Aorta (tissue), 5 donors: ENCODE measurements around the gene TUBB3. TPM values are rescaled to one million over a fixed set of nuclear protein-coding genes. Genes with fewer than 3 reads are reported as not detected.
A peak's percentile ranks its signal among the peaks of the same experiment; 100 is the strongest.

ENCODE experiments used
- ATAC-seq: fragments of 200-7000 bp; cut with Tn5 transposase; one replicate; pipeline ENCODE4 v1.9.1; 2022; ENCODE audit warnings: moderate library complexity; ENCODE audit not compliant: low FRiP score
- DNase-seq, 2 donors: peaks; one replicate each; pipeline ENCODE4 v3.0.0-alpha.2; 2020
- H3K27ac ChIP-seq, 2 donors: one replicate each; pipeline ENCODE4 v1.5.1; 2013; ENCODE audit warnings: low read length in 2 of 2, mild to moderate bottlenecking in 2 of 2, moderate library complexity in 2 of 2, control low read depth in 1 of 2, inconsistent platforms in 1 of 2, low read depth in 1 of 2
- H3K27me3 ChIP-seq, 2 donors: one replicate each; pipeline ENCODE4 v1.6.1; 2013; ENCODE audit warnings: control low read depth in 1 of 2, low read length in 1 of 2, mild to moderate bottlenecking in 1 of 2, moderate library complexity in 1 of 2; ENCODE audit not compliant: insufficient read depth in 2 of 2, control insufficient read depth in 1 of 2
- H3K36me3 ChIP-seq, 2 donors: one replicate each; pipeline ENCODE4 v1.6.1; 2013; ENCODE audit warnings: control low read depth in 1 of 2, low read length in 1 of 2, mild to moderate bottlenecking in 1 of 2; ENCODE audit not compliant: insufficient read depth in 2 of 2, control insufficient read depth in 1 of 2
- H3K4me1 ChIP-seq, 2 donors: one replicate each; pipeline ENCODE4 v1.6.1; 2013; ENCODE audit warnings: low read length in 2 of 2, control low read depth in 1 of 2, mild to moderate bottlenecking in 1 of 2, moderate library complexity in 1 of 2; ENCODE audit not compliant: insufficient read depth in 2 of 2, control insufficient read depth in 1 of 2
- H3K4me3 ChIP-seq, 2 donors: one replicate each; pipeline ENCODE4 v1.5.1; 2013; ENCODE audit warnings: low read length in 2 of 2, control low read depth in 1 of 2, mild to moderate bottlenecking in 1 of 2
- H3K9me3 ChIP-seq: one replicate; pipeline ENCODE4 v1.6.1; 2013; ENCODE audit warnings: mild to moderate bottlenecking, low read length; ENCODE audit not compliant: control insufficient read depth
- WGBS, 2 donors: extraction: QIAGEN DNeasy Blood & Tissue Kit; methylation state at CpG; one replicate each; pipeline ENCODE4 v1.1.7; 2013; 5-methylcytosine and 5-hydroxymethylcytosine counted together
- intact Hi-C, 2 donors: fragments of 100-400 bp; cut with DNase I; formaldehyde crosslinking; loops; one replicate each; pipeline versions ENCODE4 v1.14.2 to v1.15.0; 2022
- polyA plus RNA-seq, 2 donors: library from polyadenylated mRNA; stranded (reverse); fragments of 200-250 nt; gene quantifications; one replicate each; pipeline ENCODE4 v1.2.3, GENCODE V29; 2013
- total RNA-seq, 2 donors: library from RNA; stranded (reverse); fragmentation: NEBNext Ultra II Directional; extraction: Animal tissue kit (Norgen Biotek cat#: 25700); gene quantifications; one replicate each; pipeline ENCODE4 v1.2.1, GENCODE V29; 2021
- donor health status: healthy with polysubstance abuse.
- donor health status: Bipolar disorder and iron deficiency.
- donor health status: DM: no; HTN: no; CAD: no.
- donor health status: DM: no; HTN: no; CAD: no.
- donor health status: DM: yes; HTN: yes; CAD: no.

The TUBB3 gene
- total and polyA plus RNA-seq, 4 donors, result 0.38 to 12.5 (median 4.0) TPM

DNA sequence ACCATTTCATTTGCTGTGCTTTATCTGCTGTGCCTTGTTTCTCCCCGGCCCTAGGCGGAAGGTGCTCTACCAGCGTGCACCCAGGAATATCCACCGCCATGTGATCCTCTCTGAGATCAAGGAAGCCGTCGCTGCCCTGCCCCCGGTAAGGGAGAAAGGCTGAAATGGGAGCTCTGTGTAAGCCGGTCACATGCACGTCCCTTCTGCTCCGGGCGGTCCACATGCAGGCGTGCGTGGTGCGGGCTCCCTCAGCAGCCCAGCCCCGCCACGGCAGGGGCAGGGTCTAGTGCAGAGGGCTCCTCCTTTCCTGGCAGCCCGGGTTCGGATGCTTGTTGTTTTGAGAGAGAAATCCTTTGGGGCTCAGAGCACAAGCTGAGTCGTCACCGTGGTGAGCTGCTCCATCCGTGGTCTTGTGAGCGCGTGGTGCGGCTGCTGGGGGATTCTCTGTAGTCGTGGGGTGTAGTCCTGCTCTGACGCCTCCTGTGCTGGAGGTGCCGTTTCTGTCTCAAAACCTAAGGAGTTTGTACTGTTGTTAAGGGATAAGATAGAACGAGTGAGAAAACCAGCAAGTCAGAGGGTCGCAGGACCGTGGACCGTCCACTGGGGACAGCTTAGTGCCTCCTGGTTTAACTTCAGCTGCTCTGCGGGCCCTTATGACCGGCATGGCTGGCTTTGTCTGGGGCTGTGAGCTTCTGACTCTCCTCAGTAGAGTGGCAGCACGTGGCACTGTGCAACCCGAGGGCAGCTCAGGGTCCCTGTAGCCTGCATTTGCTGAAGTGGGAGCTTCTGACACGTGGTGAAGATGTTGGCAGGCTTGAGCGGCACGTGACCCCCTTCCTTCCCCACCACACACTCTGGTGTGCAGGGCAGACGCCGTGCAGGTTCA is 16.8 kb upstream of the TUBB3 start:
- H3K27me3 ChIP-seq, result no peaks in the 10 kb centered on the region
- no peak overlapping the region for H3K4me3 ChIP-seq
- 94 to 95% methylated on average over 40 of the region's 40 CpGs for WGBS, 2 donors
- peaks cover 0 to 11% of the 10 kb centered on the region in 2 donors for H3K36me3 ChIP-seq
- intact Hi-C loops, result no loop called here
- ATAC-seq (no peak), DNase-seq (no peak)
- no peaks in the 10 kb centered on the region for H3K9me3 ChIP-seq
- no peaks in the 10 kb centered on the region for H3K4me1 ChIP-seq
- H3K27ac ChIP-seq, result no peak overlapping the region

DNA sequence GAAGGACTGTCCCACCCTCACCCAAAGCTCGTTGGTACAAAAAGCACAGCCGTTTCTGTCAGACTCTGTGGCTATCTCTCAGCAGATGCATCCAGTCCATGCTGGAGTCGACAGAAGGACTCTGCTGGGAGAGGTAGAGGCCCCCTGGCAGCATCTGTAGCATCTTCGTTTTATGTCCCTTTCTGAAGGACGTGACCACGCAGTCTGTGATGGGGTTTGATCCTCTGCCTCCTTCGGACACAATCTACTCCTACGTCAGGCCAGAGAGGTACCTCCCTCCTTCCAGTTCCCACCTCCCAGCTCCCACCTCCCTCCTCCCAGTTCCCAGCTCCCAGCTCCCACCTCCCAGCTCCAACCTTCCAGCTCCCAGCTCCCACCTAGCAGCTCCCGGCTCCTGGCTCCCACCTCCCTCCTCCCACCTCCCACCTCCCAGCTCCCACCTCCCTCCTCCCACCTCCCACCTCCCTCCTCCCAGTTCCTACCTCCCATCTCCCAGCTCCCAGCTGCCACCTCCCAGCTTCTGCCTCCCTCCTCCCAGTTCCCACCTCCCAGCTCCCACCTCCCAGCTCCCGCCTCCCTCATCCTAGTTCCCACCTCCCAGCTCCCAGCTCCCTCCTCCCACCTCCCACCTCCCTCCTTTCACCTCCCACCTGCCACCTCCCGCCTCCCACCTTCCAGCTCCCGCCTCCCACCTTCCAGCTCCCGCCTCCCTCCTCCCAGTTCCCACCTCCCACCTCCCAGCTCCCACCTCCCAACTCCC is 15.9 kb upstream of the TUBB3 start:
- peaks cover 0 to 11% of the 10 kb centered on the region in 2 donors for H3K36me3 ChIP-seq
- no peaks in the 10 kb centered on the region for H3K4me1 ChIP-seq
- no peak overlapping the region for H3K27ac ChIP-seq
- no peaks in the 10 kb centered on the region for H3K9me3 ChIP-seq
- ATAC-seq (no peak), DNase-seq (no peak)
- 96 to 97% methylated on average over 13 of the region's 13 CpGs for WGBS, 2 donors
- H3K27me3 ChIP-seq, result no peaks in the 10 kb centered on the region
- H3K4me3 ChIP-seq, result no peak overlapping the region
- intact Hi-C loops, result no loop called here

DNA sequence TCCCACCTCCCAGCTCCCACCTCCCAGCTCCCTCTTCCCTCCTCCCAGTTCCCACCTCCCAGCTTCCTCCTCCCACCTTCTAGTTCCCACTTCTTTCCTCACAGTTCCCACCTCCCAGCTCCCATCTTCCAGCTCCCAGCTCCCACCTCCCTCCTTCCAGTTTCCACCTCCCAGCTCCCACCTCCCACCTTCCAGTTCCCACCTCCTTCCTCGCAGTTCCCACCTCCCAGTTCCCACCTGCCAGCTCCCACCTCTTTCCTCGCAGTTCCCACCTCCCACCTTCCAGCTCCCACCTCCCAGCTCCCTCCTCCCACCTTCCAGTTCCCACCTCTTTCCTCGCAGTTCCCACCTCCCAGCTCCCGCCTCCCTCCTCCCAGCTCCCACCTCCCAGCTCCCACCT is 14.9 kb upstream of the TUBB3 start:
- peaks cover 0 to 11% of the 10 kb centered on the region in 2 donors for H3K36me3 ChIP-seq
- H3K27me3 ChIP-seq, result no peaks in the 10 kb centered on the region
- intact Hi-C loops, result no loop called here
- no peaks in the 10 kb centered on the region for H3K4me1 ChIP-seq
- H3K9me3 ChIP-seq, result no peaks in the 10 kb centered on the region
- no peak overlapping the region for H3K27ac ChIP-seq
- ATAC-seq, result no peak
- H3K4me3 ChIP-seq, result no peak overlapping the region
- 96 to 99% methylated on average over 4 of the region's 4 CpGs for WGBS, 2 donors
- no peak for DNase-seq

DNA sequence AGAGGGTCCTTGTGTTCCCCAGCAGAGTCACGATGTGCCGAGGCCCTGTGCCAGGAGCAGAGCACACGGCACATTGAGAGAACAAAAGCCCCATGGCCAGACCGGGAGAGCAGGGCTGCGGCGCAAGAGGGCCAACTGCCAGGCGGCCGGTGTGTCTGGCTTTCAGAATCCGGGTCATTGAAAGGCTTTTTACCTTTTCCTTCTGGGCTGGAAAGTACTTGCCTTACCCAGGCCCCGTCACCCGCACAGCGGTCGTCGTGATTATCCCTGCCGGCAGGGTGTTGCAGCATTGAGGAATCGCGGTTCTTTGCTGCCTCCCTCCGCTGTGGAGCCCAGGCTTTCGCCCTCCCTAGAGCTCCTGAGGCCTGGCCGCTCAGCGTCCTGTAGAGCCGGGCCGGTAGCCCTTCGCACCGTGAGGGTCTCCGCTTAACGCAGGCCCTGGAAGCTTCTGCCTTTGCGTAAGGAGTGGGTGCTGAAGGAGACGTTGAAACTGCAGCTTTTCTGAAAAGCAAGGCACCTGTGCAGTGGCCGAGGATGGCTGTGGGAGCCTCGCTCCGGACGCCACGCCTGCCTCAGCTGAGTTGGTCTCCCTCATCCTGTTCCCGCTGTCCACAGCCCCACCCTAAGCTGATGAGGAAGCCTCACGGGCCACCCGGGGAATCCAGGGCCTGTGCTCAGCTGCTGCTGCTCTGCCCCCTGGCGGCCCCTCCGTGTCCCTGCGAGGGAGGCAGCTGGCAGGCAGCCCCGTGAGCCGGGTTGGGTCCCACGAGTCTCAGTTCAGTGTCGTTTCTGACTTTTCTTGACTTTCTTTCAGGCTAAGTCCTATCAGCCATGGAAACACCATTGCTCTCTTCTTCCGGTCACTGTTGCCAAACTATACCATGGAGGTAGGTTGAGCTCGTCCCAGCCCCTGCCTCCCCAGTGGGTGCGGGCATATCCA is 13.1 kb upstream of the TUBB3 start:
- DNase-seq, result peak; percentile 86 to 91
- no peaks in the 10 kb centered on the region for H3K4me1 ChIP-seq
- peak; percentile 82 for ATAC-seq
- H3K27ac ChIP-seq, result no peak overlapping the region
- intact Hi-C loops, result no loop called here
- peaks cover 0 to 11% of the 10 kb centered on the region in 2 donors for H3K36me3 ChIP-seq
- no peak overlapping the region for H3K4me3 ChIP-seq
- no peaks in the 10 kb centered on the region for H3K27me3 ChIP-seq
- no peaks in the 10 kb centered on the region for H3K9me3 ChIP-seq
- 67% methylated on average over 47 of the region's 47 CpGs for WGBS, 2 donors

DNA sequence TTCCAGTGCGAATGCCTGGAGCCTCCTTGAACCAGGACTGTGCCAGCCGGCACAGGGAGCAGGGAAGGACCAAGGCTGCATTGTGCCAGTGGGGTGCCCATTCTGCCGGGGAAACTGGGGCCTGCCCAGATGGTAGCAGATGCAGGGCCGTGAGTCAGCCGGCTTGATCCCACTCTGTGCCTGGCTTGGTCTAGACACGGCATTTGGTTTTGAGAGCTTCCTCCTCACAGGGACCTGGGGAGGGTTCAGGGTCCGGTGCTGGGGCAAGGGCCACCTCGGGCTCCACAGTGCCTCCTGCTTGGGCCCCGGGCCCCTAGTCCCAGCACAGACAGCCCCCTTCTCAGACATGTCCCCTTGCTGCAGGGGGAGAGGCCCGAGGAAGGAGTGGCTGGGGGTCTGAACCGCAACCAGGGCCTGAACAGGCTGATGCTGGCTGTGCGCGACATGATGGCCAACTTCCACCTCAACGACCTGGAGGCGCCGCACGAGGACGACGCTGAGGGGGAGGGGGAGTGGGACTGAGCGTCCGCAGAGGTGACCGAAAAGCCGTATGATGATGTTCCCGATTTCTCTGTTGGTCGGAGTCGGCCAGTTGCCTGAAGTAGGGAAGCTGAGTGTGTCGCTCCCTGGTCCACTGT is 12.3 kb upstream of the TUBB3 start:
- Histone ChIP-seq H3K4me1 (no peaks in the 10 kb centered on the region), H3K27me3 (no peaks in the 10 kb centered on the region), H3K36me3 (peaks cover 0 to 11% of the 10 kb centered on the region in 2 donors), H3K27ac (no peak overlapping the region), H3K4me3 (no peak overlapping the region), H3K9me3 (no peaks in the 10 kb centered on the region)
- 91 to 95% methylated on average over 27 of the region's 27 CpGs for WGBS, 2 donors
- ATAC-seq, result no peak
- intact Hi-C loops, result no loop called here
- peak in 1 of 2 donors; percentile 47 for DNase-seq

DNA sequence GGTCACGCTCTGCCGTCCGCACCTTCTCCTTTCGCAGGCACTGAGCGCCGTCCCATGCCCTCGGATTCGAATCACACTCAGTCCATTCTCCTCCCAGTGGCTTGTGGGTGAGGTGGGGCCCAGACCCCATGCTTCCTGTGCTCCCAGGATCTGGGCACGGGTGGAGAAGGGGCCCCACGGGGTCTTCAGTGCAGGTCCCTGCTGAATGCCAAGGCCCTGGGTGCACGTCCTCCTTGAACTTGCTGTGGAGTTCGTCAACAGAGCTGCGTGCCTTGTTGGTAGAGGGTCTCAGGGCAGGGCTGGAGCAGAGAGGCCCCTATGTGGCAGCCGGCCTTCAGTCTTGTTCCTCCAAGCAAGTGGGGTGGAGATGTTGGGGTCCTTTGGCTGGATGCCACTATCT is 11.8 kb upstream of the TUBB3 start:
- no peak overlapping the region for H3K4me3 ChIP-seq
- peak in 1 of 2 donors; percentile 44 for DNase-seq
- no peaks in the 10 kb centered on the region for H3K27me3 ChIP-seq
- WGBS, 2 donors, result 90 to 92% methylated on average over 14 of the region's 14 CpGs
- H3K4me1 ChIP-seq, result no peaks in the 10 kb centered on the region
- intact Hi-C loops, result no loop called here
- ATAC-seq, result no peak
- H3K36me3 ChIP-seq, result peaks cover 0 to 5% of the 10 kb centered on the region in 2 donors
- H3K9me3 ChIP-seq, result no peaks in the 10 kb centered on the region
- no peak overlapping the region for H3K27ac ChIP-seq

DNA sequence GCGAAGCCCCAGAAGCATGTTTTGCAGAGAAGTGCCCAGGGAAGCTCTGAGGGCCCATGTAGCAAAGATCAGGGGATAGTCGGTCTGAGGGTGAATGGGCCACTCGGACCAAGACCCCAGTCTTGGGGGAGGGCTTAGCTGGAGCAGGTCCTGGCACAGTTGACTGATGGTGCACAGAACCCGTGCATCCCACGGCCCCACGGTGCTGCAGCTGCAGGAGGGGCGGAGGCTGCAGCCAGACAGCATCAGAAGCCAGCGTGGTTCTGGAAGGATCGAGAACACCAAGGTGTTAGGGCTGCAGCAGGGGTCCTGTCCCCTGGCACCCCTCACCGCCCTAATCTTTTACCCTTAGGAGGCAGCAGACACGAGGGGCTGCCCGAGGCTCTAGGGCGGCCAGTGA is 11.0 kb upstream of the TUBB3 start:
- H3K9me3 ChIP-seq, result no peaks in the 10 kb centered on the region
- no peaks in the 10 kb centered on the region for H3K4me1 ChIP-seq
- H3K27me3 ChIP-seq, result no peaks in the 10 kb centered on the region
- H3K4me3 ChIP-seq, result no peak overlapping the region
- H3K27ac ChIP-seq, result no peak overlapping the region
- no peaks in the 10 kb centered on the region for H3K36me3 ChIP-seq
- WGBS, 2 donors, result 82 to 83% methylated on average over 13 of the region's 13 CpGs
- DNase-seq, result no peak
- intact Hi-C loops, result no loop called here
- no peak for ATAC-seq

DNA sequence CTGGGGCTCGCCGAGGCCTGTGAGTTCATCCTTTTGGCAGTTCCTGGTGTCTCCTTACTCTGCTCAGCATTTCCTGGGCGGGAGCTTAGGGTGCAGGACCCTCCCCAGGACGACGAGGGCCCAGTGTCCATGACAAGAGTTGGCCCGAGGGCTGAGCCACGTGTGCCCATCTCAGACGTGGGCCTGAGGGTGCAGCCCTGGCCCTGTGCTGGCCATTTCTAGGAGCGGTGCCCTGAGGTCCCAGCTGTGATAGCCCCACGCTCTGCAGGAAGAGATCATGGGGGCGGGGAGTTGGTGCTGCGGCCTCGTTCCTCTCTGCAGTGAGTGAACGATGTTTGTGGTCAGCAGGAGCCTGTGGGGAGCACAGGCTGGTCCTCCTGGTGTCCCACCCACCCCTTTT is 10.5 kb upstream of the TUBB3 start:
- ATAC-seq, result no peak
- no peaks in the 10 kb centered on the region for H3K9me3 ChIP-seq
- H3K36me3 ChIP-seq, result no peaks in the 10 kb centered on the region
- 74% methylated on average over 14 of the region's 14 CpGs for WGBS, 2 donors
- no peaks in the 10 kb centered on the region for H3K27me3 ChIP-seq
- H3K27ac ChIP-seq, result no peak overlapping the region
- H3K4me3 ChIP-seq, result no peak overlapping the region
- DNase-seq, result peak in 1 of 2 donors; percentile 42
- intact Hi-C loops, result no loop called here
- no peaks in the 10 kb centered on the region for H3K4me1 ChIP-seq
